Measurements from ENCODE around the gene ESRRB.

ESRRB gene

GRCh38 chr14:76407449-76408150 is 31.7 kb downstream of the ESRRB start:
- no peak for DNase-seq (ENCODE audit: low read depth)

- no peak for DNase-seq (ENCODE audit: low read depth)
Measured at GRCh38 chr14:76408877-76409276, 32.9 kb downstream of the ESRRB start.

DNA sequence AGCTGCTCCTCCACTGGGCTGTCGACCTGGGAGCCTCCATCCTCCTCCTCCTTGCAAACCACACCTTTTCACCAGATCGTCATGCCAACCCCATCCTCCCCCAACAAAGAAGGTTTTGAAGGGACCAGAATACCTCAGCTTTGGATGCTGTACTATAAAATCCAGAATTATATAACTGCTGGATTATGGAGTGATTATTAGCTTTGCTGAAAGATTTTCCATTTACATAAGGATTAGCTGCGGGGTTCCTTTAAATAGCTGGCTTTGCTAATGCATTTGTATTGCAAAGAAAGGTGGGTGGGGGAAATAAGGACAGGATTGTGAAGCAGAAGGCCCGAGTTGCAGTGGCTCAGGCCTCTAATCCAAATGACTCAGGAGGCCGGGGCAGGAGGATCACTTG is 36.6 kb downstream of the ESRRB start:
- DNase-seq (ENCODE audit: low read depth) = no peak

DNA sequence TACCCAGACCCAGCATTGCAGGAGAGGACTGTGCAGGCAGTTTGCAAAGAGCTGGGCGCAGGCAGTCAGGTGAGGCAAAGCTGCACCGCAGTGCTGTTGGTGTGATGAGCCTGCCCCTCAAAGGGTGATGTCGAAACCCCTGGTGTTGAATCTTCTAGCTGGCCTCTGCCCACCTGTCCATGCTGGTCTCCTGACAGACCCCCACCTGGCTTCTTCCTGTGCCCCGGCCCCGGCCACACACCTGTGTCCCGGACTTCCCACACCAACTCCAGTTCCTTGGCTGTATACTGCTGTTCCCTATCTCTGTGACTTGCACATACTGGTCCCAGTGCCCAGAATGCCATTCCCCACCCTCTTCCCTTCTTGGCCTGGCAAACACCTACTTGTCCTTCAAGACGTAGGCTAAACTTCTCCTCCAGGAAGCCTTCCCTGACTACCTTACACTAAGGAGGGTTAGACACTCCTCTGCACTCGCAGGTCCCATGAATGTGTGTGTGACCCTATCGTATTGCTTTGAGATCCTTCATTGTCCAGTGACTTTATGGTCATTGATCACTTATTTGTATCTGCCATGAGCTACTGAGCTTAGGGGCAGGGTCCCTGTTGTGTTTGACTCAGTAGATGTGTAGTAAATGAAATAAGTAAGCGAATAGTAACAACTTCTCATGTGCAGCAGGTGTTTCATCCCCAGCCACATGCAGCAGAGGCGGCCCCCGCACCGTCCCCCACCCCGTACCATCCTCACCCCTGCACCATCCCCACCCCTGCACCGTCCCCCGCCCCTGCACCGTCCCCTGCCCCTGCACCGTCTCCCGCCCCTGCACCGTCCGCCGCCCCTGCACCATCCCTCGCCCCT is 37.4 kb downstream of the ESRRB start:
- DNase-seq (ENCODE audit: low read depth) = no peak

DNA sequence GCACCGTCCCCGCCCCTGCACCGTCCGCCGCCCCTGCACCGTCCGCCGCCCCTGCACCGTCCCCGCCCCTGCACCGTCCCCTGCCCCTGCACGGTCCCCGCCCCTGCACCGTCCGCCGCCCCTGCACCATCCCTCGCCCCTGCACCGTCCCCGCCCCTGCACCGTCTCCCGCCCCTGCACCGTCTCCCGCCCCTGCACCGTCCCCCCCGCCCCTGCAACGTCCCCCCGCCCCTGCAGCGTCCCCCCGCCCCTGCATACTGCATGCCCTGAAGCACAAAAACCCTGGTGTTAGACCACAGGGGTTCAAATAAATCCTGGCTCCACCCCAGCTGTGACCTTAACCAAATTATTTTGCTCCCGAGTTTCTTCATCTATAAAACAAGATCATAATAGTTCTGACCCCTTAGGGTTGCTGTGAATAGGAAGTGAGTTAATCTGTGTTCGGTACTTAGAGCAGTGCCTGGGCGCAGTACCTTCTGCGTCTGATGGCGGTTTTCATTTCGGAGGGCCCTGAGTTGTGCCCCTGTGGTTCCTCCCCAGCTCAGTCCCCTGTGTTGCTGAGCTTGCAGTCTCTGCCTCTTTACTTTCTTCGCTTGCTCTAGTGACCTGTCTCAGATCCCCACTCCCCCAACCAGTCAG is 38.1 kb downstream of the ESRRB start:
- no peak for DNase-seq (ENCODE audit: low read depth)

DNA sequence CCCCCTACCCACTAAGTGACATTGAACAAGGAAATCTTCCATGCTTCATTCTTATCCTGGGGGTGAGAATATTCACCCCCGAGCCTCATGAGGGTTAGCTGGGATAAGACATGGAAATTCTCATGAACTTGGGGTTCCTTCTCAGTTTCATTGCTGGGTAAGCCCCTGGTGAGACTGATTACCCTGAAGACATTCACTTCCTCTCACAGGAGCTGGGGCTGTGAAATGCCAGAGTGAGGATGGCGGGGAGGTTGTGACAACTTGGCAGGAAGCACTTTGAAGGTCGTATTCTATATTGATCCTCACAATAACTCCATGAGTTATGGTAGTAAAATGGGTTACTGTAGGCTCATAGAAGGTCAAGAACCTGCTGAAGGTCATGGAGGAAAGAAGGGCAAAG is 43.5 kb downstream of the ESRRB start:
- no peak for DNase-seq (ENCODE audit: low read depth)

DNA sequence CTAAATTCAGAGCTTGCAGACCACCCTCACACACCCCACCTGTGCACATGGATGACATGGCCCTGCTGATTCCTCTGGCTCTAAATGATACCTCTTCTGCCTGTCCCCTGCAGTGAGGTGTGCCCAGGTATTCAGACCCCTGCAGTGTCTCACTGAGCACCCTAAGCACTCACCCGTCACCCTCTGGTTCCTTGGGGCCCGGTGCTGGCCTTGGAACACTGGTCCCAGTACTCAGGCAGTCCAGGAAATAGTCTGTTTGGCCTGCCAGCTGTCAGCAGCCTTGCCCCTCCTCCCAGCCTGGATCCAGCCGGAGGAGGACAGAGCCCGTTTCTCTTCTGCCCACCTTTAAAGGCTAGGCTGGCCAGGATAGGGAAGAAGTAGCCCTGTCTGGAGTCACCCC is 44.9 kb downstream of the ESRRB start:
- no peak for DNase-seq (ENCODE audit: low read depth)

GRCh38 chr14:76421662-76422061 is 45.7 kb downstream of the ESRRB start:
- no peak for DNase-seq (ENCODE audit: low read depth)

GRCh38 chr14:76422662-76423061 is 46.7 kb downstream of the ESRRB start:
- no peak for DNase-seq (ENCODE audit: low read depth)

GRCh38 chr14:76423534-76423933 is 47.6 kb downstream of the ESRRB start:
- DNase-seq (ENCODE audit: low read depth) = no peak

DNA sequence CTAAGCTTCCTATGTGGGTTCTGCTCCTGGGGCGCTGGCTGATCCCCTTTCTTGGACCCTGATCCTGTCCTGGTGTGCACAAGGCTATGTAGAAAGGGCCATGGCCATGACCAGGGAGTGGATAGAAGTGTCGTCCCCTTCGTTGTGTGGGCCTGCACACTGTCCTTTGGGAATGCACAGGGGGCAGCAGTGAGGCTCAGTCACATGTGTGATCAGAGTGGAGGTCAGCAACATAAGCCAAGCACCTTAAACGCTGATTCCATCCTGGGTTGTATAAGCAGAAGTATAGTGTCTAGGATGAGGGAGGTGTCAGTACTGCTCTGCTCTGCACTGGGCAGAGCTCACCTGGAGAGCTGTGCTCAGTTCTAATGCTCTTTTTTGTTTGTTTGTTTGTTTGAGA is 48.4 kb downstream of the ESRRB start:
- no peak for DNase-seq (ENCODE audit: low read depth)

DNA sequence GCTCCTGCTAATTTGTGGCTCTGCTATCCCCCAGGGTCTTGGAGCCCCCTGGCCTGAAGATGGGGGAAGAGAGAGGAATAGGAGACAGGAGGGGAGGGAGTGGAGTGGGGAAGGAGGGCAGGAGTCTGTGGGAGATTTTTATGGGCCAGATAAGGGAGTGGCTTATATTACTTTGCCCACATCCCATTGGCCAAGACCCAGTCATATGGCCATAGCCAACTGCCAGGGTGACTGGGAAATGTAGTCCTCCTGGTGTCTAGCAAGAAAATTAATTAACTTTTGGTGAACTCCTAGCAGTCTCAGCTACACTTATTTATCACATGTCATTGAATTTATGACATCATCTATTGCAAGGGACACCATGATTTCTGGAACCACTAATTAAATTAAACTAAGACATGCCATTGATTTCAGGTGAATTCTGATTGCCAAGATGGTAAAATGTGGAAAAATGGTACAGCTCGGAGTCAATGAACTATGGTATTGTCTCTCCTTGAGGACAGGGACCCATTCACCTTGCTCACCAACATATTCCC is 50.3 kb downstream of the ESRRB start:
- DNase-seq (ENCODE audit: low read depth) = peak; percentile 17

- no peak for DNase-seq (ENCODE audit: low read depth)
Measured at GRCh38 chr14:76428611-76429010, 52.7 kb downstream of the ESRRB start.

DNA sequence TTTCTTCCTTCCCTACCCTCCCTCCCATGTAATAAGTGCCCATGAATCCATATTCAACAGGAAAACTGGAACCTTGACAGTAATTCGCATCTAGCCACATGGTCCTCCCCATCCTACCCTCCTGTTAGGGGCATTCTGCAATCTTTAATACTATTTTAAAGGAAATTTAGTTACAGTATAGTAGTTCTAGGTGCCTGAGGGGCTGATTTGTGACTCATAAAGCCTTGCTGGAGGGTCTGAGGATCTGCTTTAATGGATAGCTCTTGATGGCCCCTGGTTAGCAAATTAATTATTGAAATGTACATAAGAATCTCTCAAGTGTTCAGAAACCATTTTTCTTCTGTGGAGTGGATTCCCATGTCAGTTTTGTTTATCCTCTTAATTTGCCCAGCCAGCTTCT is 54.1 kb downstream of the ESRRB start:
- no peak for DNase-seq (ENCODE audit: low read depth)

GRCh38 chr14:76430475-76430980 is 54.6 kb downstream of the ESRRB start:
- DNase-seq (ENCODE audit: low read depth) = no peak

DNA sequence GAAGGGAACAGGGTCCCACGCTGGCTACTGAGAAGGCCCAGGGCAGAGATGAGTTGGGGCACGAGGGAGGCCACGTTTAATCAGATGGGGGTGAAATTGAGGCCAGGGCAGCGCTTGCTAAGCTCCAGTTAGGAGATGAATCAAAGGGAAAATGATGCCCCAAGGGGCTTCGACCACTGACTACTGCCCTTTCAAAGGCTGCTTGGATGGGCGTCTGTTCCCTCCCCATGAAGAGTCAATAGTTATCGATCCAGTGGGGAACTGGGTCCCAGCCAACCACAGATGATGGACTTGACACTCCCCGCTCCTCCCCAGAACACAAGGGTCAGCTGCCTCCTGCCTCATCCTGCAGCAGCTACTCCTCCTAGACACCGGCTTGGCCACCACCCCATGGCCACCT is 55.6 kb downstream of the ESRRB start:
- no peak for DNase-seq (ENCODE audit: low read depth)

GRCh38 chr14:76432827-76433752 is 57.2 kb downstream of the ESRRB start:
- DNase-seq (ENCODE audit: low read depth) = no peak

GRCh38 chr14:76434220-76434619 is 58.3 kb downstream of the ESRRB start:
- DNase-seq (ENCODE audit: low read depth) = no peak

DNA sequence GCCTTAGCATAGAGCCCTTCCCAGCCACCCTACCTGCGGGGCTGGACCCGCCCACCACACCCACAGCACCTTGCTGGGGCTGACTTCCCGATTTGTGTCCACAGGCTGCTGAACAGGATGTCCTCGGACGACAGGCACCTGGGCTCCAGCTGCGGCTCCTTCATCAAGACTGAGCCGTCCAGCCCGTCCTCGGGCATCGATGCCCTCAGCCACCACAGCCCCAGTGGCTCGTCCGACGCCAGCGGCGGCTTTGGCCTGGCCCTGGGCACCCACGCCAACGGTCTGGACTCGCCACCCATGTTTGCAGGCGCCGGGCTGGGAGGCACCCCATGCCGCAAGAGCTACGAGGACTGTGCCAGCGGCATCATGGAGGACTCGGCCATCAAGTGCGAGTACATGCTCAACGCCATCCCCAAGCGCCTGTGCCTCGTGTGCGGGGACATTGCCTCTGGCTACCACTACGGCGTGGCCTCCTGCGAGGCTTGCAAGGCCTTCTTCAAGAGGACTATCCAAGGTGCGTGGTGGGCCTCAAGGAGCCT is 63.4 kb downstream of the ESRRB start:
- no peak for DNase-seq (ENCODE audit: low read depth)

DNA sequence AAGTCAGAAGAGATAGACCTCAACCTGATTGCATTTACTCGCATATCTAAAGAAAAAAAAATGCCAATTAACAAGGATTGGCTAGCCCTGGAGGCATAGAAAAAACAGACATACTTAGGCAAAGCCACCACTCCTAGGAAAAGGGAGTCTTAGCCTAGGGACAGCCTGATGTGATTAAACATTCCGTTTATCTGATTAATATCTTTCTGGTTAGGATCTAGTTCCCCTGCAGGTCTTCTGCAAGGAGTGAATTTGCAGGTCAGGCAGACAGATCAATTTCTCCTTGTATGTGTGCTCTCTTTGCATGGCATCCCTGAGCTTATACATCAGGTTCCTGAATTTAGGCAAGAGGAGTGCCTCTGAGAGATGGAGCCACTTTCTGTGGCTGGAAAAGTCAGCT is 70.5 kb downstream of the ESRRB start:
- DNase-seq (ENCODE audit: low read depth) = no peak

DNA sequence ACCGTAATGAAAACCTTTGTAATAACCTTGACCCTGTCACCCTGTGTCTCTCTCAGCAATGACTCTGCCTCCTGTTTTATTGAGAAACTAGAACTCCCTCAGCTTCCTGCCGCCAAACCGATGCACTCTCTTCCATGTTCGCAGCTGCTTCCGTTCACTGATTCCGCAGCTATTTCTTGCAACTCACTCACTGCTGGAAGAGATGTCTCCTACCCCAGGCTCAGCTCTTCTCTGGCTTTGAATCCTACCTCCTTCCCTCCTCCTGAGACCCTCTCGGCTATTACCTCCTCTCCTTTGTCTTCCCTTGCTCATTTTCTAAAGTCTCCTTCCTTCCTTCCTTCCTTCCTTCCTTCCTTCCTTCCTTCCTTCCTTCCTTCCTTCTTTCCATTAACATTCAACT is 71.0 kb downstream of the ESRRB start:
- no peak for DNase-seq (ENCODE audit: low read depth)

Measured in iris pigment epithelial cell (primary cell).